Eye (tissue), 1 donor: Measurements from ENCODE around the gene GPAT3.
"Not testable (repeated sequence)": the region's sequence is repeated elsewhere in the genome, so short reads cannot be mapped to it uniquely, and the experiment has no call there.

Source experiments
- DNase-seq: peaks from one replicate; pipeline ENCODE4 v3.0.0-alpha.2; 2015

Gene GPAT3

GRCh38 chr4:83535520-83536361 lies at the start of gene GPAT3:
Gene GPAT3 (plus strand): TSS chr4:83536108. CDS start chr4:83536623, 515 bp downstream.
- peak; percentile 71 for DNase-seq

DNA sequence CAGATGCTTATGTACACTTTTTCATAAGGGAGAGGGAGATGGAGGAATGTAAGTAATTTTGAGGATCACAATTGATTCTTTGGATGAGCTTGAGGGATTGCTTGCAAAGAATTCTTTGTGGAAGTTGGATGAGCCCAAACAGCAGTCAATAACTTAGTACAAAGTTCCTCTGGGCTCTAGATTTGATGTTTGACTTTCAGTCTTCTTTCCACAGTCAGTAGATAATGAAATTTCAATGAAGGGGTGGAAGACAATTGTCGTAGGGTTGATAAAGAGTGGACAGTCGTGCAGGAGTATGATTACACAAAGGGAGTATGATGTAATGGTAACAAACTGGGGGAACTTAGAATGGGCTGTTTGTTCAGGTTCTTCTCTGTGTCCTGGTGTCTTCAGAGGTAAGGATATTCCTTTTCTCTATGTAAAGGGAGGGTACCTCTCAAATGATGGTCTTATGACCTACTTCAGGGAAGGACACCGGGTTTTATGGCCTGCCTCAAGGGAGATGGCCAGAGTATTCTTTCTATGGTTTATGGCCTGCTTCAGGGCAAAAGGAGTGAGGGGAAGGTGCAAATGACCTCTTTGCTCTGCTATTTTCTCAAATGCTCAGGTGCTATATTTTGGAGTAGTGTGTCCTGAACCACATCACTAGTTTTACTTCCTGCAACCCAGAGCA lies 49.3 kb upstream of the GPAT3 start:
- no peak for DNase-seq

DNA sequence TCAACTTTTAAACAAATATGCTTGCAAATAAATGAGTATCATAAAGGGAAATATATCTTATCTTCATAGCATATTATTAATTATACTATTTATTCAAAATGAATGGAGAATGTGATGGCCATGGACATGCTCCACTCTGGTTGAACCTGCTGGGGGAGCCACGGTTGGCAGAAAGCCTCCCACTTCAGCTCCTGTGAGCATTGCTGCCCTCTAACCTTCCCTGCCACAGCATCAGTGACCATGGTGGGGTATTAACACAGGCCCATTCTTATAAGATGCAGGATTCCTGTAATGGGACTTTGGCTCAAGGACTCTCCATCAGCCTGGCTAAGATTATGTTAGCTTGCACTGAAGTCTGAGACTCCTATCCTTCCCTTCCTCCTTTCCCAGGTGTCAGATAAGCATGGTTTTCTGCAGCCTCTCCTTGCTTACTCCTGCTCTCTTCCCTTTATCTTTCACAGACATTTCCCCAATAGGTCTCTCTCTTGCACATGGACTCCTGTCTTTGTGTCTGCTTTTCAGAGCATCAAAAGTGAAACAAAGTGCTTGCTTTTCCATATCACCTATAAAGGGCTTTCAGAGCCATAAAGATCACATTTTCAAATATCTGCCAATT lies 46.1 kb upstream of the GPAT3 start:
- no peak for DNase-seq

DNA sequence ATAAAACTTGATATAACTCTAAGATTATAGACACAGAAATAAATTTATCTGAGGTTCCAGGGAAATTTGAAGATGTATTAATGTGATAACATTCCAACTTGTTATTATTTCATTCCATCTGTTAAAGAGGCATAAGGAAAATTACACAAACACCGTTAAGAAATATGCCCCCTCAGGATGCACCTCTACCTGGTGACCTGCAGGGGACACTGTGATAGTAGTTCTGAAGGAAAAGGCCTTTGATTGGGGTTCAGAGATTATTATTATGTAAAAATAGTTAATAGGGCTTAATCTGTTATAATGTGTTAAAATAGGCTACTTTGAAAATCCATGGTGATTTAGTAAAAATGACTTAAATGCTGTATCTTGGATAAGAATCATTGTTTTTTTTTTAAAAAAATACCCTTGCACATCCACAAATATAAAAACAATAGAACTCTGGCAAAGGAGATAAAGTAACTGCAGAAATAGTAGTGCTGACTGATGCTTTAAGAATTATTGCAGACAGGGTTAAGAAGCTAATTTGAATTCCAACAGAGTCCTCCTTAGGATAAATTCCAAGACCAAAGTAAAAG lies 44.9 kb upstream of the GPAT3 start:
- DNase-seq: peak; percentile 24

- not testable (repeated sequence) for DNase-seq
Observed at GRCh38 chr4:83496085-83496917, 39.6 kb upstream of the GPAT3 start.

- no peak for DNase-seq
Observed at GRCh38 chr4:83498187-83498586, 37.7 kb upstream of the GPAT3 start.

- not testable (repeated sequence) for DNase-seq
Observed at GRCh38 chr4:83501671-83502070, 34.2 kb upstream of the GPAT3 start.

GRCh38 chr4:83503974-83504373 lies 31.9 kb upstream of the GPAT3 start:
- no peak for DNase-seq

- no peak for DNase-seq
Observed at GRCh38 chr4:83504503-83504902, 31.4 kb upstream of the GPAT3 start.

- DNase-seq: no peak
Observed at GRCh38 chr4:83504996-83505395, 30.9 kb upstream of the GPAT3 start.

DNA sequence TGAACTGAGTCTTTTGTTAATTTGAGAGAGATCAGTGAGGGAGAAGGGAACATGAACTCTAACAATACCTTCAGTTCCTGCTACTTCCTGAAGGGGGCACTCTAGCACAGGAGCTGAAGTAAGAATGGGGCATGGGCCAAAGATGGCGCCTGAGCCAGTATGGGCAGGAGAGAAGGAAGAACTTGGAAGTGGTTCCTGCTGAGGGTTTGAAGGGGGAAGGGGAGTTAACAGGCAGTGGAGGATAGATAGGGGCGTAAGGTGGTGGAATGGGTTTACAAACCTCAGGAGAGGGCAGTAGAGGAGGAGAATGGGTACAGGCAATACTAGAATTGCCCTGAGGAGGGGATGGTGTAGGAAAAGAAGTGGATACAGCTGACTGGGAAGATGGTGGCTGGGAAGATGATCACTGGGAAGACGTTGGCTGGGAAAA lies 26.7 kb upstream of the GPAT3 start:
- DNase-seq: not testable (repeated sequence)

- DNase-seq: no peak
Observed at GRCh38 chr4:83510442-83510841, 25.5 kb upstream of the GPAT3 start.

GRCh38 chr4:83516042-83516772 lies 19.7 kb upstream of the GPAT3 start:
- DNase-seq: no peak

- DNase-seq: no peak
Observed at GRCh38 chr4:83522239-83522638, 13.7 kb upstream of the GPAT3 start.

GRCh38 chr4:83527671-83528070 lies 8.2 kb upstream of the GPAT3 start:
- no peak for DNase-seq

DNA sequence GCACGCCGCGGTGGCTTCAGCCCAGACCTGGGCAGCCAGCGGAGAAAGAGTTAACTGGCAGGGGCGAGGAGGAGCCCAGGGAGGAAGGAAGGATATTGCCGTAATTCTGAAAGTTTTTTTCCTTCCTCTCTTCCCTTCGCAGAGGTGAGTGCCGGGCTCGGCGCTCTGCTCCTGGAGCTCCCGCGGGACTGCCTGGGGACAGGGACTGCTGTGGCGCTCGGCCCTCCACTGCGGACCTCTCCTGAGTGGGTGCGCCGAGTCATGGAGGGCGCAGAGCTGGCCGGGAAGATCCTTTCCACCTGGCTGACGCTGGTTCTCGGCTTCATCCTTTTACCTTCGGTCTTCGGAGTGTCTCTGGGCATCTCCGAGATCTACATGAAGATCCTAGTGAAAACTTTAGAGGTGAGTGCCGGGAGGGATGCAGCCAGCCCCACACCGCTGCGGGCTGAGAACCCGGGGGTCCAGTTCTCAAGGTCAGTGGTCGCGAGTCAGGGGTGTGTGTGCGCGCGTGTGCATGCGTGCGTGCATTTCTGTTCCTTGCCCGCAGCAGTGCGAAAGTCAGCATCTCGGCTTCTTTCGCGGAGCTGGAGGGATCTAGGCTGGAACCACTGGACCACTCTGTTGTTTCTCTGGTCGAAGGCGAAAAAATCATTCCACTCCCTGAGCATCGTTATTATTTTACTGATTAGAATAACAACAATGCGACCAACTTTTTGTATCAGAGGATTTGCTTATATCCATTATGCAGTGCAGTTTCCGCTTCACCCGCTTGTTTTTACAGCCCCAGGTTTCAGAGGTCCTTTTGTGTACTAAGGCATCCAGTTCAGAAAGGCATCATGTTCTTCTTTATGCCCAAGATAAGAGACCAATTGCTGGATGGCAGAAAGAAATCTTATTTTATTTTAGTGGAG lies 709 bp downstream of the GPAT3 start:
- peak; percentile 67 for DNase-seq

GRCh38 chr4:83542225-83542624 lies 6.3 kb downstream of the GPAT3 start:
- no peak for DNase-seq

DNA sequence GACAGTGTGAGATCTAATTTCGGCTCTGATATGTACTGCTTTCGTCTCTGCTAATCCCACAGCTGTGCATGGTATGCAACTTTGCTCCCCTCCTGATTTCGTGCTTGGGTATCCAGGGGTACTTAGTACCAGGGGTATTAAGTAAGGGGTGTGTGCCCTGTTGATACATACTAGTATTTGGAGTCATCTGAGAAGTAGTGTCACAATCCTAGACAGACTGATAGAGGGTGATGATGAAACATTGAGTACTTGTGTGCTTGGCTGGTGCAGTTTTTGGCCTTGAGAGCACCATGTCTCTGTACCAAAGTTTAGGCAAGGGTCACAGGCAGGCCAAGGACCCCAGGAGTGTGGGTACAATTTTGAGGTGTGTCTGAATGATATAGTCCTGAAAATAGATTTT lies 10.9 kb downstream of the GPAT3 start:
- no peak for DNase-seq

- no peak for DNase-seq
Observed at GRCh38 chr4:83548151-83548905, 12.4 kb downstream of the GPAT3 start.

DNA sequence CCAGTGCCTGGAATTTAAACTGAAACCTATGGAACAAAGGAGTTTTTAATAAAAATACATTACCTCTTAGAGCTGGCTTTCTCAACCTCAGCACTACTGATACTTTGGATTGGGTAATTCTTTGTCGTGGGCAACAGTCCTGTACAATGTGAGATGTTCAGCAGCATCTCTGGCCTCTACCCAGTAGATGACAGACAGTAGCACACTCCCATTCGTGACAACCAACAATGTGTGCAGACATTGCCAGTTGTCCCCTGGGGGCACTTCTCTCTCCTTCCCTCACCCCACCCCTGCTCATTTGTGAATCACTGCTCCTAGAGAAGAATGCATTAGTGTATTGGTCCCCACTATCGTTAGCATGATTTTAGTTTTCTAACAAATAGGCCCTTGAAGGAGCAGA lies 16.2 kb downstream of the GPAT3 start:
- DNase-seq: peak; percentile 30
